ENCODE data around the gene KLHL2.
A peak's percentile ranks its signal among the peaks of the same experiment; 100 is the strongest.
"Not testable (repeated sequence)": the region's sequence is repeated elsewhere in the genome, so short reads cannot be mapped to it uniquely, and the experiment has no call there.

The KLHL2 gene

DNA sequence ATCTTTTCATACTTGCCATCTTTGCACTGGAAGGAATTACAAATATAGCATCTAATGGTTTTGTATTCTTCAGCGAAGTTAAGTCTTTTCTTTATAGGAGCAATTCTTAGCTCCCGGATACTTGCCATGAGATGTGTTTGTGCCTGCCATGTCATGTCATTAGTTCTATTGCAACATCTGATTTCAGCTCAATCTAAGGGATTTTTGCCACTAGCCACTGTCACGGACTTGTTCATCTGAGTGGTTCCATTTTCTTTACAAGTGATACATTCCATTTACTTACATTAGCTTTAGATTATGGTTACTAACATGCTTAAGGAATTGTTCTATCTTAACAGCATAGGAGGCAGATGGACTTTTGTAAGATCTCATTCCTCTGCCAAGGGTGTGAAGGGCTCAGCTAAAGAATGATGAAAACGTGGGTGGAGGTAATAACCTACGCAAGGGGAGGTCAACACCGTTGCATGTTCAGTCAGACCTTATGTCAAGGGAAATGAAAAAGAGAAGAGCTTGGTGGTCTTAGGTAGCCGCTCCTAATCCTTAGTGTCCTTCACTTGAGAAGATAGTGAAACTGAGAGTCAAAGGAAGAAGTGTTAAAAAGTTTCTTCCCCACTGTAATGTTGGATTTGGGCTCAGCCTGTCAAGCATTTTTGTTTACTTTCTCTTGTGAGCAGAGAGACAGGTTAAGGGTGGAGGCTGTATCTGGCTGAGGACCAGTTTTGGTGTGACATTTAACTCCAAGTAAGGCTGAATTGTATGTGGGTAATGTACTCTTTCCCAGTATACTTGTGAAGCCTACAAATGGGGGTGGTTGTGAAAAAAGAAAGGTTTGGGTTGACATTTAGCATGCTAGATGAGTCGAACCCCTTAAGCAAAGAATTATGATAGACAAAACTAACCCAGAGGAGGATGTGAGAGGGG is 3.6 kb upstream of the KLHL2 start:
- no peak for DNase-seq

DNA sequence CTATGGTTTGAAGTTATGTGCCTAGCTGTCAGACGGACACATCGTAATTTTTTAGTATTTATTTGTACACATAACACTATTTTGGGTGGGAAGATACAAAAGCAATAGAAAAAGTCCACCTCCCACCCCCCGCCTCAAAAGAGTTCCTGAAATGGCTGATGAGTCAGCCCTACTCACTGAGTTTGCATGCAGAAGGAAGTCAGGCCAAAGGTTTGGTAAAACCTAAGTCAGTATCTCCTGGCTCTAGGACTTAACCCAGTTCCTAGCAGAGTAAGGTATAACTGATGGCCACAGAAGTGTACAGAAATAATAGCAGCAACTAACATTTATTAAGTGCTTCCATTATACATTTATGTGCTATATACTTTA is 2.9 kb upstream of the KLHL2 start:
- no peak for DNase-seq

DNA sequence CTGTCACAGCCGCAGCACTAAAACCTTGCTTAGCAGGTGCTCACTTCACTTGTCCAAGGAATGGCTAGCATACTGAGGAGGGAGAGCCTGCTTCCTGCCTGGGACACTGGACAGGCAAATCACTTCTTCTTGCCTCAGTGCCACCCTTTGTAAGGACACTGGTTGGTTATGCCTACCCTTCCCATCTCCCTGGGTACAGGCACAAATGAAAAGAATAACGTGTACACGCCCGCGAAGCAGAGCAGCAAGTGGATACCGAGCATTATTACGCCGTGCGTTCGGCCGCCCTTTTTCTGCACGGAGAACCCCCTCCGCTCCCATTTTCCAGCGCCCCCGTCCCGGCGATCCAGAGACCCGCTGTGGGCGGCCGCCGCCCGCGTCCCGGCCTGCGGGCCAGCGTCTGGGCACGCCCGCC is 338 bp upstream of the KLHL2 start:
- no peak for DNase-seq

GRCh38 chr4:165208221-165208652 is 876 bp downstream of the KLHL2 start:
- DNase-seq, result peak; percentile 15

DNA sequence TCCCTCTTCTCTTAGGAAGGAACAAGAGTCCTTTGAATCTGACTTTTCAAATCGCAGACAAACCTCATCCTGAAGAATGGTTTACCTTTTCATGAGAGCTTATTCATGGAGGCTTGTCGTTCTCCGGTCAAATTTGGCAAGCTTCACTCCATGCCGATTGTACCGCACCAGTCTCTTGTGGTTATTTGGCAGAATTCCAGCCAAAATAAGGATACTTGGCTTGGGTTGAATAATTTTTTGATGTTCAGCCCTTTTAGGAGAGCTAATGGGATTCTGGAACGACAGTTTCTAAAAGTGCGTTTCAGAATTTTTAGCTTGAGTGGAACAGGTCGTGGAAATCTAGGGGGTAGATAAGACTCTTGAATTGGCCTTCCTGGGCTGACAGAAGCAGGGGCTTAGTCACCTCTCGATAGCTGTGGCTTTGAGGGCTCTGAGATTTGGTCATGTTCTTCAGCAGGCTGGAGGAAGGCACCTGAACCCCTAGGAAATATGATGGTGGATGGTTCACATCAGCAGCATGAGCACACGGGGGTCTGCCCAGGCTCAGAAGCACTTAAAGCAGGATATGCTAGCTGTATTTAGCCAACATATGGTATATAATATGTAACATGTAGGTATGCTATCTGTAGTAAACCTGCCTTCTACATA is 1.5 kb downstream of the KLHL2 start:
- peak; percentile 7 for DNase-seq

DNA sequence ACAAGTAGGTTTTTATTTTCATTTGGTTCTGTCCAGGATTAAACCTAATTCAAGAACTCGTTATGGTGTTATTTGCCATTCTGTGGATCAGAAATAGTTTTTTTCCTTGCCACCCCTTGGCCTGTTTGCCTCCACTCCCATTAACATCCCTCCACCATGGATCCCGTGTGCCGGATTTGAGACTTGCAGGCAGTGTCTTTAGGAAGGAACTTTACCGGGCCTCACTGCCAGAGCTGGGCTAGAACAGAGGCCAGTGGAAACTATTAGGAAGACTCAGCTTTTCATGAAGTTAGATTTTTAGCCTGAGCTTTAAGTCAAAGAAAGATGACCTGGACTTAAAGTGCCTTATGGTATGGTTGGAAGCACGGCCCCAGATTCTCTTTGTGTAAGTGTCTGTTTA is 2.4 kb downstream of the KLHL2 start:
- no peak for DNase-seq

DNA sequence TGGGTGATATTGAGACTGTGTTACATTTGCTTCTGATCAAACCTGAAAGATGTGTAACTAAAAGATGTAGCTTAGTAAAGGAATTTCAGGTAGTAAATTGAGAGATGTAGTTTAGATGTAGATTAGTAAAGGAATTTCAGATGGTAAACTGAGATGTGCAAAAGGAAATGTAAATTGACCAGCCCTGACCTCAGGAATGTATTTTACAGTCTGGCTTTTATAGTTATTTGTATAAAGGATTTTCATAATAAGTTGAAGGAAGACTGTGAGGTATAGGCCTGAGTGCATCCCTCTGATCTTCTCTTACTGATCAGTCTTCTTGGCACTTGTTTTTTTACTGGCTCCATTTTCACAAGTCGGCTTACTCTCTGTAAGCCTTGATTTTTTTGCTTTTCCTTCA is 3.2 kb downstream of the KLHL2 start:
- DNase-seq, result no peak

GRCh38 chr4:165212647-165213046 is 5.3 kb downstream of the KLHL2 start:
- not testable (repeated sequence) for DNase-seq

GRCh38 chr4:165213404-165213803 is 6.0 kb downstream of the KLHL2 start:
- DNase-seq, result not testable (repeated sequence)

DNA sequence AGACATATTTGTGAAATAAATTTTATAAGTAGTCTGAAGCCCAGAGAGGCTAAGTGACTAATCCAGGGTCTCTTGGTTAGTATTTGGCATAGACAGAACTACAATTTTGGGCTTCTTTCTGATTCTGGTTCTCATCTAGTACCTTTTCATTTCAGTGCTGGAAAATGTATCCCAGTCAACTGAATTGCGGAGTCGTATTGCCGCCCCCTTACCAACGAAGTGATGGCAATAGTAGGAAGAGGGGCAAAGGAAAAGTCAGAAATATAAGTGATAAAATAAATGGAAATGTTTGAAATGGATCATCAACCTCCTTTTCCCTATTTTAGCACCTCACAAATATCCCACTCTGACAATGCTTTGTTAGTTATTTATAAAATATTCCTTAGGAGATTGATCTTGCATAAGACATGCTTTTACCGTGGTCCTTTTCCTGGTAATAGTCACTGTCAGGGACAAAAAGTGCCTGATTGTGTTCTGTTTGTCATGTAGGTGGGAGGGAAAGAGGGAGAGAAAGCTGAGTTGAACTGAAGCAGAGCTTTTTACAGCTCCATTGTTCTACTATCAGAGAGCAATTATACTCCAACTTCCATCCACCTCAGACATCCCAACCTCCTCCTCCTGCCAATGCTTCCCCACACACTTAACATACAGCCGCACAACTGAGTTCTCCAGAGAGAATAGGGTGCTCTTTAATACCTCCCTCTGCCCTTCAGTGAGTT is 6.8 kb downstream of the KLHL2 start:
- DNase-seq, result not testable (repeated sequence)

- not testable (repeated sequence) for DNase-seq
Observed at GRCh38 chr4:165215034-165215751, 7.8 kb downstream of the KLHL2 start.

DNA sequence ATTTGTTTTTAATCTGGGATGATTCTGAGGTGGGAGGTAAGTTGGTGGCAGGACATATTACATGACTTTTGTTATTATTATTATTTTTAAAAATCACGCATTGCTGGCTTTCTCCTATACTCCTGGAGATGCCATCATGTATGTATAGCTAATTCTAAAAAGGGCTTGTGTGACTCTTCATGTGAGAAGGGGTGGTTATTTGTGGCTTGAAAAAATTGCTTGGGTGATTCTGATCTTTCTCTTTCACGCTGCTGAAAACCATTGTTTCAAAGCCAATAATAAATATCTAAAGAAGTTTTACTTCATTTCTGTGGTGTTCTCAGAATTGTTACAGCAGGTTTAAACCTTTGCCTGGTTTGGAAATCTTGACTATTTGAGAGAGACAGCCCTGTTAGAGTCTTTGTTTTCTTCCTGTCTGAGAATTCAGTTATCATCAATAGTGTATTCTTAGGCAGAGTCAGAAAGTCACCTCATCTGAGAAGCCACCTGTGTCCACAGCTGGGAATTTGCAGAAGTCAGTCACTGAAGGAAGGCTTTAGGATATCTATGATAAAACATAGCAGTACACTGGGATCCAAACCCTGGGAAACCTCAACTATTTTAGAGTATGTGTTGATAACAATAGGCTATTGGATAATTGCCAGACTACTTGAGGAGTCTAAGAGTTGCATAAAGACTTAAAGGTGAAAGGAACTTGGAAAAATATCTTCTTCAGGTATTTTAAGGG is 8.6 kb downstream of the KLHL2 start:
- not testable (repeated sequence) for DNase-seq

- DNase-seq, result no peak
Observed at GRCh38 chr4:165217325-165217724, 10.0 kb downstream of the KLHL2 start.

GRCh38 chr4:165221306-165221705 is 13.9 kb downstream of the KLHL2 start:
- DNase-seq, result not testable (repeated sequence)

DNA sequence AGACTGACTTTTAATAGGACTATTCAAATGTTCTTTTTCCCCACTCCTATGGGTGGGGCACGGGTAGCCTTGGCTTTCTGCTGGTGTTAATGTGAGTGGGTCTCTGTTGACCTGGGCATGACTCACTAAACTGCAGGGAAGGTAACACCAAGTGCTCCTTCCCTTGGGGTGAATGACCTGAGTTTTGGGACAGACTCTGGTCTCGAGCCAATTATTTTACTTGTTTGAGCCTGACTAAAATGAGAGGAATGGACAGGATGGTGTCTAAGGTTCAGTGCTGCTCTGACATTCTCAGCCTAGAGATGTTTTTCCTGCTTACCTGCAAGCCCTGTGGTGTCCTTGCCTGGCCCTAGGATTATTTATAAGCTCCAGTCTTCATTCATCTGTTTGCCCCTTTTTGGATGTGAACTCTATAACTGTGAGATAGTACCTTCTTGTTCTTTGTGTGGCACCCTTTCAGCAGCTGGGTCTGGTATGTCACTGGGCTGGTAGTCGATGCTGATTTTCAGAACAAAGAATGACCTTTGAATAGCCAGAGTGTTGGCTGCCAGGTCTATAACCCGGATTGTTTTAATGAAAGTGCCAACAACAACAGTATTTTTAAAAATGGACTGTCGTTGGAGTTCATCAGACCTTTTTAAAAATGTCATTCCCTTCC is 14.8 kb downstream of the KLHL2 start:
- DNase-seq, result not testable (repeated sequence)

DNA sequence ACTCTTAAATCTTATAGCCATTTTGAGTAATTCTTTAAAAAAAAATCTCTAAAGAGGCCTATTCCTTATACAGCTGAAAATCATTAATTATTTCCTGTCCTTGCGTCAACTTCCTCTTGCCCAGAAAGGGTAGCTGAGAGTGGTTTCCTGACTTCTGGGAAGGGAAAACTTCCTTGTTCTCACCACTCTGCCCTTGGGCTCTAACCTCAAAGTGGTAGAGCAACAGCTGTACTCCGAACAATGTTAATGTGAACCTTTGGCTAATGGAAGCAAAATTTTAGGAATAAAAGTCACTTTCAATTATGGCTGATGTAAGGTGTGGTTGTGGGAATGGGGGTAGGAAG is 15.3 kb downstream of the KLHL2 start:
- DNase-seq, result no peak

GRCh38 chr4:165227401-165227800 is 20.0 kb downstream of the KLHL2 start:
- DNase-seq, result not testable (repeated sequence)

DNA sequence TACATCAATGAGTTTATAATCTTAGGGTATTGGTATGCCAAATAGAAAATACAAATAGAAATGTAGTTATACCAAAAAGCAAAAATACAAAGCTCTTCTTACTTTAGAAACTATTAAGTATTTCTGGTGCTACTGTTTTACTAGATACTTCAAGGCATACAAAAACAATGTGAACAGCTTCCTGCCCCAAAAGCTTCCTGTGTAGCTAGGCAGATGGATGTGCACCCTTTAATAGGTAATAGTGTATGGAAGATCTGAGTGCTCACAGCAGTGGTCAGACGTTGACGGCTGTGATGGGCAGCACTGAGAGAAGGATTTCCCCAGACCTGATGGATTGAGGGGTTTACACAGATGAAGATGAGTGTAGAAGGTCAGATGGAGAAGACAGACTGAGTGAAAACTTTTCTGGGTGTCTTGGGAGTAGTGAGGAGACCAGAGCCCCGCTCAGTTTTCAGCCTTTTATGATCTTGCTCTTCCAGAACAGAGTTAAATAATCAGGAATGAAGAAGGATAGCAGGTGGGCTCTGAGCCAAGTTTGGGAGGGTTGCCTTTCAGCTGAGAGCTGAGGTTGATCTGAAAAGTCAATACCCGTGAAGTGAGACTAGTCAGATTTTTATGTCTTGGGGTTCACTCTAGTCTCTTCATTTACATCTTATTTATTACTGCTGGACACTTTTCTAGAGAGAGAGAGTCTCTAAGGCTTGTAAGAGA is 22.3 kb downstream of the KLHL2 start:
- DNase-seq, result not testable (repeated sequence)

DNA sequence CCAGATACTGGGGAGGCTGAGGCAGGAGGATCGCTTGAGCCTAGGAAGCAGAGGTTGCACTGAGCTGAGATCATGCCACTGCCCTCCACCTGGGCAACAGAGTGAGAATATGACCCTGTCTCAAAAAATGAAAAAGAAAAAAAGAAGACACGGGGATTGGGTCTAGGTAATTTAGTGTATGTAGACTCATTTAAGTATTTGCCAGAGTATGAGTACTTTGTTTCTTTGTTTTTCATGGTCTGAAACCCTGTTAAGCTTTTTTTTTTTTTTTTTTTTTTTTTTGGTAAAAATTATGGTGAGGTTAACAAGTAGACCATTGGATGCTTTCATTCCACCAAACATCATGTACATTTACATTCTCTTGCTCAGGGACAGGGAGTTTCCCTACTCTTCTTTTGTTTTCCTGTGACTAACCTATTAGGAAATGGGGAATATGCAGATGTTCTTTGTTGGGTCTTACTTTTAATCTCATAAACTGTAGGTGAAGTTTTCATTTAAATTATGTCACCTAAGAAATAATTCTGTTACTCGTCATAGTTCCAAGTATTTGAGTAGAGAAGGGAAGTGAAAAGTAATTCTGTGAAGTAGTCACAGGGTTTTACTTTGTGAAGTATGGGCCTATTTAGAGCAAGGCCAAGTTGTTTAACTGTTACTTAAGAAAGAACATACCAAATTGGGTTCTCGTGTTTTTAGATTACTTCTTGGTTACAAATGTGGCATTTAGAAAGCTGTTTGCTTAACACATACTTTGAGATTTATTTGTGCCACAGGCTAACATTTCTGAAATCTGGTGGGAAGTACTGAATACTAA is 25.5 kb downstream of the KLHL2 start:
- DNase-seq, result not testable (repeated sequence)

GRCh38 chr4:165234766-165235165 is 27.4 kb downstream of the KLHL2 start:
- no peak for DNase-seq
